DMS153 treated with DMSO at 0.1 percent for 48 hours (cell line): ENCODE measurements around the gene HAVCR2.
"Not testable (repeated sequence)": the region's sequence is repeated elsewhere in the genome, so short reads cannot be mapped to it uniquely, and the experiment has no call there.

Source experiments
- DNase-seq: peaks from one replicate; lab custom pipeline; 2025; ENCODE audit not compliant: unreplicated experiment; lab: John Stamatoyannopoulos, UW

HAVCR2 gene

GRCh38 chr5:157047016-157047415, 61.8 kb downstream of the HAVCR2 start:
- DNase-seq, result not testable (repeated sequence)

- DNase-seq, result no peak
Measured at GRCh38 chr5:157046041-157046440, 62.8 kb downstream of the HAVCR2 start.

DNA sequence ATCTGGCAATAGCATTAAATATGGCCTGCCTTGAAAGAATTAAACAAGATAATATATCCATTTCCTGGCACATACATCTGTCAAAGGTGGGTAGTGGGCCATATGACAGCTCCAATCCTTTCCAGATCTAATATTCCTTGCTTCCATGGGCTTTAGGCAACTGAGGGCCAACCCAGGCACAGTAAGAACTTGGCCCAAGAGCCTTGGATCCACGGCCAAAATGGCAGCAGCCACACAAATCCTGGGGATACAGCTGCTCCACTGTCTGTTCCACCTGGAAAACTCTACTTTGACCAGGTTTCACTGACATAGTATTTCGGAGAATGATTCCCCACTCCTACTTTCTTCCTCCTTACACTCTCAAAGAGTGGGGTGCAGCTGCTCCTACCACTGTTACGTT, 63.2 kb downstream of the HAVCR2 start:
- no peak for DNase-seq

DNA sequence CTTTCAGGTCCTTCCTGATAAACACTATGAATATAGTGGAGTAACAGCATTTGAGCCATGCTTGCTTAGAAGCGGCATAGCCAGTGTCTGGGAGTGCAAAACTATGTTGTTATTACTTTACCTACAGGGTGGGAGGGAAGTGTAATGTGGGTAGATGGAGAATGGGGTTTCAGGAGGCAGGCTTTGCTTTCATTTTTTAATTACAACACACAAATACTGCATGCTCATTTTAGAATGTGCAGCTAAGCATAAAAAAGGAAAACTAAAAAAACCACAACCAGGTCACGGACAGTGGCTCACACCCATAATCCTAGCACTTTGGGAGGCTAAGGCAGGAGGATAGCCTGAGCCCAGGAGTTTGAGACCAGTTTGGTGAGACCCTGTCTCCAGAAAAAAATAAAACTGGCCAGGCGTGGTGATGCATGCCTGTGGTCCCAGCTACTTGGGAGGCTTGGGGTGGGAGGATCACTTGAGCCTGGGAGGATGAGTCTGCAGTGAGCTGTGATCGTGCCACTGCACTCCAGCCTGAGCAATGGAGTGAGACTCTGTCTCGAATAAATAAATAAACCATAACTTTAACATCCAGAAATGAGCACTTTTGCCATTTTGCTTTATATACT, 70.2 kb downstream of the HAVCR2 start:
- no peak for DNase-seq
